Hepatocyte (in vitro differentiated cells): Measurements from ENCODE around the gene VSIG10L2.

Experiments
- EZH2 ChIP-seq: fragments of 200-600 bp; sonication (generic); IDR thresholded peaks from 2 replicates; pipeline ENCODE4 v1.6.1; 2016; ENCODE audit warnings: antibody characterized with exemption, mild to moderate bottlenecking, borderline replicate concordance
- EZH2phosphoT487 ChIP-seq: fragments of 200-600 bp; sonication (generic); IDR thresholded peaks from one replicate; pipeline ENCODE4 v1.6.1; 2018; ENCODE audit warnings: antibody characterized with exemption, mild to moderate bottlenecking, low read depth, moderate library complexity; ENCODE audit not compliant: unreplicated experiment, severe bottlenecking
- TF ChIP-seq, protein P1 (sequence below): fragments of 200-600 bp; sonication (generic); IDR thresholded peaks from 2 replicates; pipeline ENCODE4 v1.5.1; 2016; ENCODE audit warnings: antibody characterized with exemption, mild to moderate bottlenecking; ENCODE audit not compliant: poor library complexity

DNA sequence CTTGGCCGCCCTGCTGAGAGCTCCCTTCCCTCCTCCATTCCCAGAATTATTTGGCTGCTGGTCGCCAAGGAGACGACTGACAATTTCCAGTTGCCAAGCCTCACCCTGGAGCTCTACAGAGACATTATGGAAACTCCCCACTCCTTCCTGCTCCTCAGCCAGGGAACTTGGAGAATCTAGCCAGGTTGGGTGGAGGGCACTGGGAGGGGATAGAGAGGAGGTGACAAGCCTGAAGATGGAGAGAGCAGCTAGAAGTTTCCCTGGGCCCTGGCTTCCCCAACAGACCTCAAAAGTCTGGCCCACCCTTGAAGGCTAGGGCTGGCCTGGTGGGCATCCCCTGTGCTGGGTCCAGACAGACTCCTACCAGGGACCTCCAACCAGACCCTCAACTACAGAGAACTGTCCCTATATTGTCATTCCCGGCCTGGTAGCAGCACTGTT lies 6.7 kb upstream of the VSIG10L2 start:
- TF ChIP-seq, protein P1, sequence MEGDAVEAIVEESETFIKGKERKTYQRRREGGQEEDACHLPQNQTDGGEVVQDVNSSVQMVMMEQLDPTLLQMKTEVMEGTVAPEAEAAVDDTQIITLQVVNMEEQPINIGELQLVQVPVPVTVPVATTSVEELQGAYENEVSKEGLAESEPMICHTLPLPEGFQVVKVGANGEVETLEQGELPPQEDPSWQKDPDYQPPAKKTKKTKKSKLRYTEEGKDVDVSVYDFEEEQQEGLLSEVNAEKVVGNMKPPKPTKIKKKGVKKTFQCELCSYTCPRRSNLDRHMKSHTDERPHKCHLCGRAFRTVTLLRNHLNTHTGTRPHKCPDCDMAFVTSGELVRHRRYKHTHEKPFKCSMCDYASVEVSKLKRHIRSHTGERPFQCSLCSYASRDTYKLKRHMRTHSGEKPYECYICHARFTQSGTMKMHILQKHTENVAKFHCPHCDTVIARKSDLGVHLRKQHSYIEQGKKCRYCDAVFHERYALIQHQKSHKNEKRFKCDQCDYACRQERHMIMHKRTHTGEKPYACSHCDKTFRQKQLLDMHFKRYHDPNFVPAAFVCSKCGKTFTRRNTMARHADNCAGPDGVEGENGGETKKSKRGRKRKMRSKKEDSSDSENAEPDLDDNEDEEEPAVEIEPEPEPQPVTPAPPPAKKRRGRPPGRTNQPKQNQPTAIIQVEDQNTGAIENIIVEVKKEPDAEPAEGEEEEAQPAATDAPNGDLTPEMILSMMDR, result no peak
- no peak for TF ChIP-seq EZH2
- no peak for TF ChIP-seq EZH2phosphoT487
